Peyer's patch (tissue), 4 donors: Measurements from ENCODE around the gene TBC1D7.

Experiments used
- POLR2A ChIP-seq, 2 donors: fragments of 450-650 bp; IDR thresholded peaks; one replicate each; pipeline ENCODE4 v1.5.1; 2017; ENCODE audit warnings: antibody characterized with exemption in 2 of 2, mild to moderate bottlenecking in 2 of 2, moderate library complexity in 2 of 2
- TF ChIP-seq, protein P1 (sequence below), 6 experiments: fragments of 450-650 bp in 4 of 6; fragments of 200-600 bp in 2 of 6; sonication (generic) in 1 of 6; IDR thresholded peaks; one replicate each; pipeline ENCODE4 v1.5.1; 2017 to 2019; ENCODE audit warnings: antibody characterized with exemption in 6 of 6, mild to moderate bottlenecking in 3 of 6, moderate library complexity in 1 of 6

DNA sequence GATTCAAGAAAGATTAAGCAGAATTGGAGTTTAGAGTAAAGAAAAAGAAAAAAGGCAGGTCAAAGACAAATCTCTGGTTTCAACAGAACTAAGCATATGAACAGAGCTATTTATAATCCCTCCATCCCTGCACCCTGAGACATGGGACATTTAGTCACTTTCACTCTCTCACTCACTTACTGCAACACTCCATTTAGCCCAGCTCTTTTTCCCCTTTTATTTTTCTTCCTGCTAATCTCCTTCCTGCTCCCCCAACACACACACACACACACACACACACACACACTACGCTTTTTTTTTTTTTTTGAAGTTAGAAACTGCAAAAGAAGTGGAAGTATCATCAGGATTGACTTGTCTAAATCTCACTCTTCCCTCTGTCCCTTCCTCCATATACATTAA lies 45.1 kb upstream of the TBC1D7 start:
- TF ChIP-seq, protein P1, sequence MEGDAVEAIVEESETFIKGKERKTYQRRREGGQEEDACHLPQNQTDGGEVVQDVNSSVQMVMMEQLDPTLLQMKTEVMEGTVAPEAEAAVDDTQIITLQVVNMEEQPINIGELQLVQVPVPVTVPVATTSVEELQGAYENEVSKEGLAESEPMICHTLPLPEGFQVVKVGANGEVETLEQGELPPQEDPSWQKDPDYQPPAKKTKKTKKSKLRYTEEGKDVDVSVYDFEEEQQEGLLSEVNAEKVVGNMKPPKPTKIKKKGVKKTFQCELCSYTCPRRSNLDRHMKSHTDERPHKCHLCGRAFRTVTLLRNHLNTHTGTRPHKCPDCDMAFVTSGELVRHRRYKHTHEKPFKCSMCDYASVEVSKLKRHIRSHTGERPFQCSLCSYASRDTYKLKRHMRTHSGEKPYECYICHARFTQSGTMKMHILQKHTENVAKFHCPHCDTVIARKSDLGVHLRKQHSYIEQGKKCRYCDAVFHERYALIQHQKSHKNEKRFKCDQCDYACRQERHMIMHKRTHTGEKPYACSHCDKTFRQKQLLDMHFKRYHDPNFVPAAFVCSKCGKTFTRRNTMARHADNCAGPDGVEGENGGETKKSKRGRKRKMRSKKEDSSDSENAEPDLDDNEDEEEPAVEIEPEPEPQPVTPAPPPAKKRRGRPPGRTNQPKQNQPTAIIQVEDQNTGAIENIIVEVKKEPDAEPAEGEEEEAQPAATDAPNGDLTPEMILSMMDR (IDR thresholded peaks at IDR 0.05) = no peak
- TF ChIP-seq POLR2A (IDR thresholded peaks at IDR 0.05) = no peak
